ENCODE results near the gene KCNH2. TPM values are rescaled to one million over a fixed set of nuclear protein-coding genes. Genes with fewer than 3 reads are reported as not detected.

The KCNH2 gene
- total and polyA plus RNA-seq, 2 experiments from 2014 or later, result 2.6 to 14.7 TPM

- Histone ChIP-seq H4K20me1 (replicated peaks; ENCODE audit: insufficient read depth) (no peaks in the 10 kb centered on the region), H3K36me3 (ENCODE audit: insufficient read depth) (no peaks in the 10 kb centered on the region), H2AFZ (no peak overlapping the region), H3K4me2 (no peak overlapping the region), H3K9me2 (ENCODE audit: insufficient read depth) (no peaks in the 10 kb centered on the region), H3K4me1 (ENCODE audit: insufficient read depth) (peaks cover 8% of the 10 kb centered on the region; the same call in 1 of the 2 replicates), H3K79me2 (replicated peaks; ENCODE audit: insufficient read depth) (no peaks in the 10 kb centered on the region), H3F3A (replicated peaks; ENCODE audit: low read depth) (no peaks in the 10 kb centered on the region), H3K27me3 (ENCODE audit: insufficient read depth) (no peaks in the 10 kb centered on the region), H3K27ac (ENCODE audit: low read depth) (no peak overlapping the region), H3K4me3 (no peak overlapping the region)
- DNase-seq (ENCODE audit: low spot score) (no peak), ATAC-seq (no peak)
- H3K36me3 Mint-ChIP-seq (ENCODE audit: low read depth), result no peaks in the 10 kb centered on the region; the same call in 2 of the 3 replicates
- peaks cover 12% of the 10 kb centered on the region for H3K27me3 Mint-ChIP-seq (ENCODE audit: insufficient read depth, low read depth, poor library complexity)
- H3K27ac Mint-ChIP-seq, result no peak overlapping the region
- H3K4me1 Mint-ChIP-seq, result peaks cover 12% of the 10 kb centered on the region
- H3K4me3 Mint-ChIP-seq, result no peak overlapping the region; the same call in 2 of the 3 replicates
- TF ChIP-seq REST (IDR thresholded peaks at IDR 0.05; ENCODE audit: unreplicated experiment) (no peak), JUNB (IDR thresholded peaks at IDR 0.05; ENCODE audit: unreplicated experiment) (no peak), CREB1 (CRISPR knock-in tag; IDR thresholded peaks at IDR 0.05; ENCODE audit: low read depth) (no peak), EZH2 (IDR thresholded peaks at IDR 0.05; ENCODE audit: low read depth, unreplicated experiment) (no peak), EZH2phosphoT487 (IDR thresholded peaks at IDR 0.05; ENCODE audit: unreplicated experiment) (no peak), STAT1 (IDR thresholded peaks at IDR 0.05; ENCODE audit: unreplicated experiment) (no peak), ZNF331 (CRISPR knock-in tag; IDR thresholded peaks at IDR 0.05; ENCODE audit: low read depth) (no peak), ZNF114 (CRISPR knock-in tag; IDR thresholded peaks at IDR 0.05) (no peak), NANOG (IDR thresholded peaks at IDR 0.05; ENCODE audit: borderline replicate concordance) (no peak), POLR2AphosphoS5 (IDR thresholded peaks at IDR 0.05; ENCODE audit: low read depth) (no peak), ZNF462 (CRISPR knock-in tag; IDR thresholded peaks at IDR 0.05) (no peak), CTCF (conservative IDR thresholded peaks at IDR 0.05; ENCODE audit: low read depth in 2 of 2) (no peak)
- TF ChIP-seq, protein P1, sequence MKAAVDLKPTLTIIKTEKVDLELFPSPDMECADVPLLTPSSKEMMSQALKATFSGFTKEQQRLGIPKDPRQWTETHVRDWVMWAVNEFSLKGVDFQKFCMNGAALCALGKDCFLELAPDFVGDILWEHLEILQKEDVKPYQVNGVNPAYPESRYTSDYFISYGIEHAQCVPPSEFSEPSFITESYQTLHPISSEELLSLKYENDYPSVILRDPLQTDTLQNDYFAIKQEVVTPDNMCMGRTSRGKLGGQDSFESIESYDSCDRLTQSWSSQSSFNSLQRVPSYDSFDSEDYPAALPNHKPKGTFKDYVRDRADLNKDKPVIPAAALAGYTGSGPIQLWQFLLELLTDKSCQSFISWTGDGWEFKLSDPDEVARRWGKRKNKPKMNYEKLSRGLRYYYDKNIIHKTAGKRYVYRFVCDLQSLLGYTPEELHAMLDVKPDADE (IDR thresholded peaks at IDR 0.05), result no peak
- H3K9me3 Mint-ChIP-seq, result no peaks in the 10 kb centered on the region
Observed at GRCh38 chr7:150997817-150998216, 19.7 kb upstream of the KCNH2 start.

Measured in GM23338 (cell line).